Suprapubic skin (tissue), 4 donors: ENCODE data around the gene HIPK4. TPM values are rescaled to one million over a fixed set of nuclear protein-coding genes. Genes with fewer than 3 reads are reported as not detected.
A peak's percentile ranks its signal among the peaks of the same experiment; 100 is the strongest.

ENCODE experiments used
- DNase-seq, 2 donors: peaks; one replicate each; pipeline ENCODE4 v3.0.0-alpha.2; 2019; ENCODE audit warnings: low spot score in 2 of 2
- H3K27ac ChIP-seq: fragments of 200-600 bp; sonication (generic); one replicate; pipeline ENCODE4 v1.5.1; 2019
- H3K27me3 ChIP-seq: fragments of 200-600 bp; sonication (generic); one replicate; pipeline ENCODE4 v1.5.1; 2019
- H3K36me3 ChIP-seq: fragments of 200-600 bp; sonication (generic); one replicate; pipeline ENCODE4 v1.5.1; 2019
- H3K4me1 ChIP-seq: fragments of 200-600 bp; sonication (generic); one replicate; pipeline ENCODE4 v1.5.1; 2019
- H3K4me3 ChIP-seq: fragments of 200-600 bp; sonication (generic); one replicate; pipeline ENCODE4 v1.5.1; 2019; ENCODE audit warnings: mild to moderate bottlenecking
- H3K9me3 ChIP-seq: fragments of 200-600 bp; sonication (generic); one replicate; pipeline ENCODE4 v1.5.1; 2019
- CTCF ChIP-seq, 2 donors: fragments of 200-600 bp in 1 of 2; fragments of 450-650 bp in 1 of 2; sonication (generic) in 1 of 2; IDR thresholded peaks; one replicate each; pipeline ENCODE4 v1.5.1; 2016 to 2019; ENCODE audit warnings: antibody characterized with exemption in 2 of 2, mild to moderate bottlenecking in 1 of 2, moderate library complexity in 1 of 2
- EP300 ChIP-seq: sonication (generic); formaldehyde crosslinking; IDR thresholded peaks from one replicate; pipeline ENCODE4 v1.6.1; 2017; ENCODE audit warnings: antibody characterized with exemption
- POLR2A ChIP-seq, 2 donors: fragments of 450-650 bp; IDR thresholded peaks; one replicate each; pipeline ENCODE4 v1.6.1; 2017; ENCODE audit warnings: antibody characterized with exemption in 2 of 2, mild to moderate bottlenecking in 2 of 2, moderate library complexity in 2 of 2
- POLR2AphosphoS5 ChIP-seq, 3 donors: sonication (generic); formaldehyde crosslinking; IDR thresholded peaks; one replicate each; pipeline ENCODE4 v1.6.1; 2017; ENCODE audit warnings: antibody characterized with exemption in 3 of 3
- WGBS: methylation state at CpG from one replicate; pipeline ENCODE4 v1.1.5; 2018; 5-methylcytosine and 5-hydroxymethylcytosine counted together
- total RNA-seq, 4 donors: library from RNA; depleted of rRNA; stranded (reverse); fragments of >200 nt; gene quantifications; one replicate each; pipeline ENCODE4 v1.1.0, GENCODE V29; 2016

The HIPK4 gene
- total RNA-seq, 4 donors from 2014 or later = 0.21 to 0.47 (median 0.42) TPM; not detected in 1

GRCh38 chr19:40369797-40370196 lies 20.2 kb downstream of the HIPK4 start:
- no peak overlapping the region for H3K4me3 ChIP-seq
- WGBS = 81% methylated on average over 3 of the region's 12 CpGs
- H3K27ac ChIP-seq = no peak overlapping the region
- no peaks in the 10 kb centered on the region for H3K9me3 ChIP-seq
- TF ChIP-seq EP300 (no peak), POLR2AphosphoS5 (IDR thresholded peaks at IDR 0.05) (no peak), POLR2A (IDR thresholded peaks at IDR 0.05) (no peak), CTCF (IDR thresholded peaks at IDR 0.05) (no peak)
- H3K27me3 ChIP-seq = no peaks in the 10 kb centered on the region
- DNase-seq = no peak
- peaks cover 16% of the 10 kb centered on the region for H3K4me1 ChIP-seq
- H3K36me3 ChIP-seq = peaks cover 69% of the 10 kb centered on the region

- TF ChIP-seq CTCF (IDR thresholded peaks at IDR 0.05) (no peak), POLR2AphosphoS5 (IDR thresholded peaks at IDR 0.05) (no peak), POLR2A (IDR thresholded peaks at IDR 0.05) (no peak), EP300 (no peak)
Observed at GRCh38 chr19:40367577-40368434, 22.2 kb downstream of the HIPK4 start.

GRCh38 chr19:40366697-40367561 lies 23.1 kb downstream of the HIPK4 start:
- Histone ChIP-seq H3K9me3 (no peaks in the 10 kb centered on the region), H3K4me3 (no peak overlapping the region), H3K4me1 (peaks cover 17% of the 10 kb centered on the region), H3K27ac (no peak overlapping the region), H3K36me3 (peaks cover 45% of the 10 kb centered on the region), H3K27me3 (no peaks in the 10 kb centered on the region)
- WGBS = 83% methylated on average over 22 of the region's 27 CpGs
- no peak for DNase-seq
- TF ChIP-seq POLR2A (IDR thresholded peaks at IDR 0.05) = no peak
- TF ChIP-seq CTCF (IDR thresholded peaks at IDR 0.05) = no peak
- TF ChIP-seq POLR2AphosphoS5 (IDR thresholded peaks at IDR 0.05) = no peak
- no peak for TF ChIP-seq EP300

More at GRCh38 chr19:40367577-40368434, 22.2 kb downstream of the HIPK4 start:
- peaks cover 17% of the 10 kb centered on the region for H3K4me1 ChIP-seq
- 89% methylated on average over 5 of the region's 16 CpGs for WGBS
- H3K4me3 ChIP-seq = no peak overlapping the region
- no peak overlapping the region for H3K27ac ChIP-seq
- H3K9me3 ChIP-seq = no peaks in the 10 kb centered on the region
- no peaks in the 10 kb centered on the region for H3K27me3 ChIP-seq
- no peak for DNase-seq
- H3K36me3 ChIP-seq = peaks cover 52% of the 10 kb centered on the region

- Histone ChIP-seq H3K4me3 (peak overlapping the region; percentile 38), H3K36me3 (peaks cover 34% of the 10 kb centered on the region), H3K9me3 (no peaks in the 10 kb centered on the region), H3K27me3 (no peaks in the 10 kb centered on the region), H3K4me1 (peaks cover 24% of the 10 kb centered on the region), H3K27ac (no peak overlapping the region)
- TF ChIP-seq CTCF (IDR thresholded peaks at IDR 0.05) = no peak
- WGBS = 46% methylated on average over 7 of the region's 28 CpGs
- DNase-seq = no peak
Observed at GRCh38 chr19:40365613-40366401, 24.2 kb downstream of the HIPK4 start.
